Islet of Langerhans (tissue), 1 donor: ENCODE data around the gene GPR107.

Source experiments
- FAIRE-seq: peaks from one replicate; lab custom pipeline; 2011; peaks lifted over from hg19 to GRCh38; lab: Jason Lieb, UNC

GPR107 gene

DNA sequence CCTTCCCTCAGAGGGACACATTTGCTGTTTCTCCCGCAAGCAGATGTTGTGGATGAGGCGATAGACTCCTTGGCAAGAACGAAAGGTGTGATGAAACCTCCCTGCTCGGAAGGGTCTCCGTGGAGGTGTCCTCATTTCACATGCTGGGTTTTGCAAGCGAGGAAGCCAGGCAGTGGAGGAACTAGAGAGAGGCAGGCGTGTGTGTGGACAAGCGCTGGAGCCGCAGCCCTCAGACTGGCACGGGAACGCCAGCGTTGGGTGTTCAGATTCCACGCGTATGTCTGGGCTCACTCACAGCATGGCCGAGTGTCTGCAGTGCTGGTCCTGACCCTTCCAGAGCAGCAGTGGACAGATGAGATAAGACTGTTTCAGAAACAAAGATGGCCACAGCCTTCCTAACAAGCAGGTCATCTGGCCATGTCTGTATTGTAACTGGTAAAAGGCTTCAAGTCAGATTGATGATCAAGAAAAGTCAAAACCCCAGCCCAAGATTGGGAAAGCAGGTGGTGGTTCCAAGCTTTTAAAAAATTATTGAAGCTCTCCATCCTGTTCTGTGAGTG lies 83.5 kb downstream of the GPR107 start:
- FAIRE-seq: no peak

DNA sequence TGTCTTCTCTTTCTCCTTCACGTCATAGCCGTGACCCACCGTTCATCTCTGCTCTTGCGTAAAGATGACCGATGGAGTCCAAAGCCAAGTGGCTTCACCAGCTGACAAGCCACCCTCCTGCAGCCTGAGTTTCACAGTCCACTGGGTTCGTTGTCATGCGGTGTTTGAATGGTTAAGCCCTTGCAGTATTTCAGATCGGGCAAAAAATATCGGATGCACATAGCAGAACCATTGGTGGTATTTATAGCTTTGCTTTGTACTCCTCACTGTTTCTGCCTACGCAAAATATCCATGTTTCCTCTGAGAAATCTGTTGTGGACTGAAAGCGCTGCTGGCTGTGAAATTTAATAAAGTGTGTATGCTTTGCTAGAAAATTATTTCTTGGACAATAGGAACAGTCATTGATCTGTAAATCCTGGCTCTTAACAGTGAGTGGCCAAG lies 84.0 kb downstream of the GPR107 start:
- no peak for FAIRE-seq

DNA sequence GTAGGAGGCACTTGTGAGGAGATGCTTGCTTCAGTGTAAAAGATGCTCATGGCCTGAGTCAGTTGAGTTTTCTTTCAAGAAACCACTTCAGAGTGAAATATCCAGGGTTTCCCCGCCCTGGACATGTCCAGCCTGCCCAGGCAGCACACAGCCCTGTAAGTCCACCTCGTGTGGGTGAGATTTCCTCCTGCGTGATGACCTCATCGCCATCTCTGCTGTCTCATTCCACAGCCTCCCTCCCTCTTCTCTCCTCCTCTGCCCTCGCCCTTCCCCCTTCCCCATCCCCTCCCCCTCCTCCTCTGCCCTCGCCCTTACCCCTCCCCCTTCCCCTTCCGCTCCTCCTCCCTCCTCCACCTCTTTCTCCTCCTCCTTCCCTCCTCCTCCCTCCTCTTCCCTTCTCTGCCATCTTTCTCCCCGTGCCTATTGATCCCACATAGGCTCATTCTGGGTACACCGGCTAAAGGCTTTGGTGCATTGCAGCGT lies 84.5 kb downstream of the GPR107 start:
- FAIRE-seq: no peak

- no peak for FAIRE-seq
Measured at GRCh38 chr9:130138791-130139190, 85.1 kb downstream of the GPR107 start.

- FAIRE-seq: no peak
Measured at GRCh38 chr9:130139251-130139650, 85.5 kb downstream of the GPR107 start.

GRCh38 chr9:130140706-130141105 lies 87.0 kb downstream of the GPR107 start:
- no peak for FAIRE-seq

- FAIRE-seq: no peak
Measured at GRCh38 chr9:130142056-130142455, 88.3 kb downstream of the GPR107 start.

- FAIRE-seq: no peak
Measured at GRCh38 chr9:130142641-130143040, 88.9 kb downstream of the GPR107 start.

GRCh38 chr9:130143279-130143893 lies 89.7 kb downstream of the GPR107 start:
- FAIRE-seq: no peak

GRCh38 chr9:130143958-130144366 lies 90.3 kb downstream of the GPR107 start:
- no peak for FAIRE-seq

DNA sequence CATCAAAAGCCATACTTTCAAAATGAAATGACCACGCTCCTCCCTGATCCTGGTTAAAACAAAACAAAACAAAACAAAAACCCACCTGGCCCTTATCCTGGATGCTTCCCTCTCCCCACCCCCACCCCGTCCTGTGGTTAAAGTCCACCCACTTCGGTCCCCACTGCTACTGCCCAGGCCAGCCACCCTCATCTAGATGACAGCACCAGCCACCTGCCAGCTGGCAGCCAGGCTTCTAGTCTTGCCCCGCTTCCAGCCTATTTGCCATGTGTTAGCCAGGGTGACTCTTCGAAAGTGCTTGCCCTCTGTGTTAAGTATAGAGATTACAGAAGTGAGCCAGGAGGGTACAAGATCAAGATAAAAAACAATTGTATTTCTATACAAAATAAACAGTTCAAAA lies 91.0 kb downstream of the GPR107 start:
- FAIRE-seq: no peak

DNA sequence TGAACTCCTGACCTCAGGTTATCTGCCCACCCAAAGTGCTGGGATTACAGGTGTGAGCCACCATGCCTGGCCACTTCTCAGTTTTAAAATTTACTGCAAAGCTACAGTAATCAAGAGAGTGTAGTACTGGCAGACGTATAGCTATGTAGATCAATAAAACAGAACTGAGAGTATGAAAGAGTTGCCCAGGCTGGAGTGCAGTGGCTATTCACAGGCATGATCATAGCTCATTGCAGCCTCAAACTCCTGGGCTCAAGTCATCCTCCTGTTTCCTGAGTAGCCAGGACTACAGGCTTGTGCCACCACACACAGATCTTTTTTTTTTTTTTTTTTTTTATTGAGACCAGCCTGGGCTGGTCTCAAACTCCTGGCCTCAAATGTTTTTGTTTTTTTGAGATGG lies 92.0 kb downstream of the GPR107 start:
- no peak for FAIRE-seq

DNA sequence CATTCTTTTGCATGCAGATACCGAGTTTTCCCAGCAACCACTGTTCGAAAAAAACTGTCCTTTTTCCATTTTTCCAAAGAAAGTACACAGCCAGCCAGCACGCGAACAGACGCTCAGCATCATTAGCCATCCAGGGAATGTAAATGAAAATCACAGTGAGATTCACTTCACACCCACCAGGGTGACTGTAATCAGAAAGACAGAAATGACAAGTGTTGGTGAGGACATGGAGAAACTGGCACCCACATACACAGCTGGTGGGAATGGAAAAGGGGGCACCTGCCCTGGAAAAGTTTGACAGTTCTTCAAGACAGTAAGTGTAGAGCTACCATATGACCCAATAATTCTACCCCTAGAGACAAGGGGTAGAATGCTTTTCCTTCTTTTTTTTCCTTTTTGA lies 93.5 kb downstream of the GPR107 start:
- FAIRE-seq: no peak

DNA sequence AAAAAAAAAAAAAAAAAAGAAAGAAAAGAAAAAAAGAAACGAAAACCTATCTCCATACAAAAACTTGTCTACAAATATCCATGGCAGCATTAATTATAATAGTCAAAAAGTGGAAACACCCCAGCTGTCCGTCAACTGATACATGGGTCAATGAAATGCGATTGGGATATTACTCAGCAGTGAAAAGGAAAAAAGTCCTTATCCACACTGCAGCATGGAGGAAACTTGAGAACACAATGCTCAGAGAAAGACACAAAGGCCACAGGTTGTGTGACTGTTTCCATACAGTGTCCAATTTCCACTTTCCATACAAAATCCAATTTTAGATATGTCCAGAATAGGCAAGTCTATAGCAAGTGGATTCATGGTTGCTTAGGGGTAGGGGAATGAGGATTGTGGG lies 94.2 kb downstream of the GPR107 start:
- FAIRE-seq: no peak

- no peak for FAIRE-seq
Measured at GRCh38 chr9:130149031-130149430, 95.3 kb downstream of the GPR107 start.

DNA sequence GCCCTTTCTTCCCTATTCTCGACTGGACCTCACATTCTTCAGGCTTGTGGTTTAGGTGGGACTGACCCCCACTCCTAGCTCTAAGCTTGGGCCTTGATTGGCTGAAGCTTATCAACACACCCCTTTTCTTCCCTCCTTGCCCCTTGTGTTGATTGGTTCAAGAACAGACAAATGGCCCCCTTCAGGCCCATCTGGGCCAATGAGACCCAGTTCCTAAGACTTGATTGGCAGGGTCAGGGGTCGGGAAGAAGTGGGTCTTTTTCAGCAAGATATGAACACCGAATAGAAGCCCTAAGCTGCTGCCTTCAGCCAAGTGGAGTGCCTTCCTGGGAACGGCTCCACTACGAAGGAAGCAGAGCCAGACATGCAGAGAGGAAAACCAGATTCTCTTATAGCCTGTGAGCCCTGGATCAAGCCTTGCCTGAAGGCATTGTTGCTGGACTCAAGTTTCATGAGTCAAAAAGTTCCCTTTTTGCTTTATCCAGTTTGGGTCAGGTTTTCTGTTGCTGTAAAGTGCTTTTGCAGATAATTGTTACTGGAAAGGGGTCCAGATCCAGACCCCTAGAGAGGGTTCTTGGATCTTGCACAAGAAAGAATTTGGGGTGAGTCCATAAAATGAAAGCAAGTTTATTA lies 96.1 kb downstream of the GPR107 start:
- no peak for FAIRE-seq

DNA sequence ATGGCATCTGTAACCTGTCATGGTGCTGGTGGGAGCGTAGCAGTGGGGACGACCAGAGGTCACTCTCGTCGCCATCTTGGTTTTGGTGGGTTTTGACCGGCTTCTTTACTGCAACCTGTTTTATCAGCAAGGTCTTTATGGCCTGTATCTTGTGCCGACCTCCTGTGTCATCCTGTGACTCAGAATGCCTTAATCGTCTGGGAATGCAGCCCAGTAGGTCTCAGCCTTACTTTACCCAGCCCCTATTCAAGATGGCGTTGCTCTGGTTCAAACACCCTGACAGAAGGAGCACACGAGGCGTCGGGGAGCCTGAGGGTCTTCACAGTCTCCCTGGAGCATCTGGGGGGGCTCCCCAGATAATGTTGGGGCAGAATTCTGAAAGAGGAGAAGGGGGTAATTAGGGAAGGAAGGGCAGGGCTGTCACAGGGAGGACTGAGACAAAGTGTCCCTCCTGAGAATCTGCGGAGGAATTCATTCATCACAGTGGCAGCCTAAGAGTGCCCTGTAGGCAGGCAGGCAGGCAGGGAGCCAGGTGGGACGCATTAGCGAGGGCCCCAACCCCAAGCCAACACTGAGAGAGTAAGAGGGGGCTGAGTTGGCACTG lies 97.2 kb downstream of the GPR107 start:
- no peak for FAIRE-seq

DNA sequence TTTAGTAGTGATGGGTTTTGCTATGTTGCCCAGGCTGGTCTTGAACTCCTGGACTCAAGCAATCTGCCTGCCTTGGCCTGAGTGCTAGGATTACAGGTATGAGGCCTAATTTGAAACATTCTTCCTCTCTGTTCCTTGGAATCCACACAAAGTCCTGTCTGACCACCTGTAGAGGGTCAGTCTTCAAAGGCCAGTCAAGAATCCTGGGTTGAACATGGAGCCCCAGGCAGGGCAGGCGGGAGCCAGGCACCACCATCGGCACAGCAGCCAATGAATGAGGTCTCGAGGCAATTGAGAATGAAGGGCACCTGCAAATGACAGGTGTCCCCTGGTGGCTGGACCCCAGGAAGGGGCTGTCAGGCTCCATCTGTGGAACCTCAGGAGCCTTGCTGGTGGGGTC lies 101.1 kb downstream of the GPR107 start:
- FAIRE-seq: no peak

GRCh38 chr9:130155647-130156046 lies 101.9 kb downstream of the GPR107 start:
- no peak for FAIRE-seq

DNA sequence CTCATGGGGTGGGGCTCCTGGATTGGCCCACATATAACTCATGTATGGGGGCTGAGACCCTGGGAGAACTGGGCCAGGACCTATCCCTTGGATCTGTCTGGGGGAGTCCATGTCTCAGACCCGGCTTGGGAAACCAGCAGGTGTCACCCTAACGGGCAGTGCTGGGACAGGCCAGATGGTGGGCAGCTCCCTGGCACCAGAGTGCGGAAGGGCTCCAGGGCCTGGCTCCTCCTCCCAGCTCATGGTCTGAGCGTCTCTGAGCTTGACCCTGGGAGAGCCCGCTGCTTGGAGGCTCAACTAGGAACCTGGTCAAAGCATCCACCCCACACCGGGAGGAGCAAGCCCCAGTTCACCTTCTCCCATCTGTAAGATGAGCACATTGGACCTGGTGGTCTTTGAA lies 103.0 kb downstream of the GPR107 start:
- no peak for FAIRE-seq

GRCh38 chr9:130157079-130157478 lies 103.4 kb downstream of the GPR107 start:
- FAIRE-seq: no peak

GRCh38 chr9:130158001-130158400 lies 104.3 kb downstream of the GPR107 start:
- FAIRE-seq: no peak

- no peak for FAIRE-seq
Measured at GRCh38 chr9:130159057-130159456, 105.4 kb downstream of the GPR107 start.
